ENCODE data around the gene PHACTR3.

PHACTR3 gene

DNA sequence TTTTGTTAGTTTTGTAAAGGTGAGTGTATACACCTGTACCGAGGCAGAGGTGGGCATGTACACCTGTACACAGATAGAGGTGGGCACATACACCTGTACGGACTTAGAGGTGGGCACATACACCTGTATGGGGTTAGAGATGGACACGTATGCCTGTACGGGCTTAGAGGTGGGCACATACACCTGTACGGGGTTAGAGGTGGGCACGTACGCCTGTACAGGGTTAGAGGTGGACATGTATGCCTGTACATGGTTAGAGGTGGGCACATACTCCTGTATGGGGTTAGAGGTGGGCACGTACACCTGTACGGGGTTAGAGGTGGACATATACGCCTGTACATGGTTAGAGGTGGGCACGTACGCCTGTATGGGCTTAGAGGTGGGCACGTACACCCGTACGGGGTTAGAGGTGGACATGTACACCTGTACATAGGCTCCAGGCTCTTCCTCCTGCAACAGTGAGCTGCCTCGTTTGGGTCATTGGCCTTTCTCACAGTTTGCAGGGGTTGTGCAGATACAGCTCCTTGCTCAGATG is 63.7 kb downstream of the PHACTR3 start:
- DNase-seq (ENCODE audit: extremely low read depth, low read depth) = no peak
- TF ChIP-seq, protein P1, sequence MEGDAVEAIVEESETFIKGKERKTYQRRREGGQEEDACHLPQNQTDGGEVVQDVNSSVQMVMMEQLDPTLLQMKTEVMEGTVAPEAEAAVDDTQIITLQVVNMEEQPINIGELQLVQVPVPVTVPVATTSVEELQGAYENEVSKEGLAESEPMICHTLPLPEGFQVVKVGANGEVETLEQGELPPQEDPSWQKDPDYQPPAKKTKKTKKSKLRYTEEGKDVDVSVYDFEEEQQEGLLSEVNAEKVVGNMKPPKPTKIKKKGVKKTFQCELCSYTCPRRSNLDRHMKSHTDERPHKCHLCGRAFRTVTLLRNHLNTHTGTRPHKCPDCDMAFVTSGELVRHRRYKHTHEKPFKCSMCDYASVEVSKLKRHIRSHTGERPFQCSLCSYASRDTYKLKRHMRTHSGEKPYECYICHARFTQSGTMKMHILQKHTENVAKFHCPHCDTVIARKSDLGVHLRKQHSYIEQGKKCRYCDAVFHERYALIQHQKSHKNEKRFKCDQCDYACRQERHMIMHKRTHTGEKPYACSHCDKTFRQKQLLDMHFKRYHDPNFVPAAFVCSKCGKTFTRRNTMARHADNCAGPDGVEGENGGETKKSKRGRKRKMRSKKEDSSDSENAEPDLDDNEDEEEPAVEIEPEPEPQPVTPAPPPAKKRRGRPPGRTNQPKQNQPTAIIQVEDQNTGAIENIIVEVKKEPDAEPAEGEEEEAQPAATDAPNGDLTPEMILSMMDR (IDR thresholded peaks at IDR 0.05; ENCODE audit: low read depth, low read length, missing control alignments) = no peak
- H3K4me3 ChIP-seq (replicated peaks; ENCODE audit: low read depth, low read length) = no peak overlapping the region

DNA sequence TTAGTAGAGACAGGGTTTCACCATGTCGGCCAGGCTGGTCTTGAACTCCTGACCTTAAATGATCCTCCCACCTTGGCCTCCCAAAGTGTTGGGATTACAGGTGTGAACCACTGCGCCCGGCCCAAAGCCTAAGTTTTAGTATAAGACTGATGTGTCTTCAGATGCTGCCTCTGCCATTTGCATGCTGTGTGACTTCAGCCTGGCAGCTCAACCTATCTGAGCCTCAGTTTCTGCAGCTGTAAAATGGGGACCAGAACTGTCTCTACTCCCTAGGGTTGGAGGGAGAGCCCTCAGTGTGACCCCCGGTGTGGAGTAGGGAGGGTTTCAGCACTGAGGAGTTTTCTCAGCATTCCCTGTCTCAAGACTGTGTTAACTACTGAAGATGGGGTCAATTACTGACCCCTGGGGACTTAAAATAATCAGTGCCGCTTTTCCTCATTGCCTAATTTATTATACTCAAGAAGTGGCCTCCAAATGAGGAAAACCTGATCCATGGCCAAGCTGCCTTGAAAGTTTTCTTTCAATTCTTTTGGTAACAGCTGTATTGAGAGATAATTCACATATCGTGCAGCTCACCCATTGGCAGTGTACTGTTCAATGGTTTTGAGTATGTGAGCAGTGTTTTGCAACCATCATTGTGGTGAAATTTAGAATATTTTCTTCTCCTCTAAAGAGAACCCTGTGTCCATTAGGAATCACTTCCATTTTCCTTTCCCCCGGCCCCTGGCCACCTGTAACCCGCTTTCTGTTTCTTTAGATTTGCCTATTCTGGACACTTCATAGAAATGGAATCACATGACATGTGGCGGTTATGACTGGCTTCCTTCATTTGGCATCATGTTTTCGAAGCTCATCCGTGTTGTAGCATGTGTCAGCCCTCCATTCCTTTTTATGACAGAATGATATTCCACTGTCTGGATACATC is 64.8 kb downstream of the PHACTR3 start:
- H3K4me3 ChIP-seq (replicated peaks; ENCODE audit: low read depth, low read length) = no peak overlapping the region
- no peak for DNase-seq (ENCODE audit: extremely low read depth, low read depth)
- TF ChIP-seq, protein P1 (IDR thresholded peaks at IDR 0.05; ENCODE audit: low read depth, low read length, missing control alignments) = no peak

DNA sequence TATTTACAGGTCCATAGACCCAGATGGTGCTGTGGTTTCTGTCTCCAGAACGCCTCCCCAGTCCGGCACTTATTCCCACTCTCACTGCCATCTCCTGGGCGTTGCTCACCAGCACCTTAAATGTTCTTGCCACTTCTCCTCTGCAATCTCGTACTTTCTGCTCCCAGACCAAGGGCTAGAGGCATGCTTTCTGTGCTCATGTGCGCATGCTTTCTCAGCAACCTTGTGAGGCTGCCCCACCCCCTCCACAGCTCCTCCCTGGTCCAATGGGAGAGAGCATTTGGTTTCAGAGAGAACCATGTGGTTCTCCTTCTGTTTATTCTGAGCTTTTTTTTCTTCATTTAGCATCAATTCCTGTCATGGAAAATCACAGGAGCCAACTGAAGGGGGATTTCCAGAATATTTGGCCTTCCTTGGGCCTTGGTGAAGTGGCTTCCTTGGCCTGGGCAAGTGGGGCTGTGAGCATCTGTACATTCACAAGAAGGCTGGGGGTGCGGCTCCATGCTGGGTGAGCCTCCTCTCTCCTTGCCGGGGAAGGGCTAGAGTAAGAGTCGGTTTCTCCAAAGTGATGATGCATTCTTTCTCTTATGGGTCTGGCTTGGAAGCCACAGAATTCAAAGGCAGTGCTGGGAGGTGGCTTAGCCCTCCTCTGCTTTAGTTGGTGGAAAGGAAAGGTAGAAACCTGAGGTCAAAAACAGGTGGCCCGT is 66.6 kb downstream of the PHACTR3 start:
- DNase-seq (ENCODE audit: extremely low read depth, low read depth) = no peak
- no peak overlapping the region for H3K4me3 ChIP-seq (replicated peaks; ENCODE audit: low read depth, low read length)
- TF ChIP-seq, protein P1 (IDR thresholded peaks at IDR 0.05; ENCODE audit: low read depth, low read length, missing control alignments) = no peak

DNA sequence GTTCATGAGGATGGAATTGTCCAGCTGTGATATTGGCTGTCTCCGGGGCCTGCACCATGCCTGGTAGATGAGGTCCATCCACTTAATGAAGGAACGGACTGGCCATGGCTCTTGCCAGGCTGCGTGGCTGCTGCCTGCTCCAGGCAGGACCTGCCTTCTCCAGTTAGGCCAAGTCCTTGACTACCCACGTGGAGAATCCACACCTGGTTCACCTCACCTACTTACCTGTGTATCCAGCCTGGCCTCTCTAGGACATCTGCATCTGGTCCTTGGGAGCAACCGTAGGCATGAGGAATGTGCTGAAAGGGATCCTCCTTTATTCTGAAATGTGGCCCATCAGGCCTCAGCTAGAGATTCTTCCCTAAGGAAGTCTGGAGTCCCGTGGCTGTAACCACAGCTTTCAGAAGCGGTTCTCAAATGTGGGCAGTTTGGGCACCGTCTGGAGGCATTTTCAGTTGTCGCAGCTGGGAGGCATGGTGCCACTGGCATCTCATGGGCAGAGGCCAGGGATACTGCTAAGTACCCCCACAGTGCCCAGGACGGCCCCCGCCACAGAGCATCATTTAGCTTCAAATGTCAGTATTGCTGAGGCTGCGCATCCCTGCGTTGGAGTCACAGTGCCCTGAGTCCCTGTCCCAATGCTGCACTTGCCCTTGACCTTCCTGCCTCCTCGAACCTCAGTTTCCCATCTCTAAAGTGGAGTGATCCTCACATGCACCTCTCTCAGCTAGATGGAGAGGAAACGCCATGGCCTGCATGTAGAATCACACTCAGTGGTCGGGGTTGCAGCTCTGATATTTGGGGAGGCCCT is 67.5 kb downstream of the PHACTR3 start:
- TF ChIP-seq, protein P1 (IDR thresholded peaks at IDR 0.05; ENCODE audit: low read depth, low read length, missing control alignments) = no peak
- no peak overlapping the region for H3K4me3 ChIP-seq (replicated peaks; ENCODE audit: low read depth, low read length)
- no peak for DNase-seq (ENCODE audit: extremely low read depth, low read depth)

DNA sequence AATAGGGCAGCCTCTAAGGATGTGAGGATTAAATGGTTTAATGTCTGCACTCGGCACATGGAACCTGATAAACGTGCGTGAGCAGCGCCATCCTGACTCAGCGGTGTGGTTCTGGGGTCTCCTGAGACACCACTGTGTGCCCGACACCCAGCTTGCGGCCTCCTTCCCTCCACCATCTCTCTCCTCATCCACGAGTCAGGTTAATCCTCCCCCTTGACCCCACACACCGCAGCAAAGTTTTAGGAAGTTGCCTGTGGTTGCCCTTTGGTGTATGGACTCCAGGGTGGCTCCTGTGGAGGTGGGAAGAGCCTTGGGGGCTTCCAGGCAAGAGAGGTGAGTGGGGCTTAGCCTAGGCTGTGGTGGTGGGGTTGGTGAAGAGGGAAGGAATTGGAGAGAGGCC is 68.2 kb downstream of the PHACTR3 start:
- H3K4me3 ChIP-seq (replicated peaks; ENCODE audit: low read depth, low read length) = no peak overlapping the region
- TF ChIP-seq, protein P1 (IDR thresholded peaks at IDR 0.05; ENCODE audit: low read depth, low read length, missing control alignments) = no peak
- DNase-seq (ENCODE audit: extremely low read depth, low read depth) = no peak

DNA sequence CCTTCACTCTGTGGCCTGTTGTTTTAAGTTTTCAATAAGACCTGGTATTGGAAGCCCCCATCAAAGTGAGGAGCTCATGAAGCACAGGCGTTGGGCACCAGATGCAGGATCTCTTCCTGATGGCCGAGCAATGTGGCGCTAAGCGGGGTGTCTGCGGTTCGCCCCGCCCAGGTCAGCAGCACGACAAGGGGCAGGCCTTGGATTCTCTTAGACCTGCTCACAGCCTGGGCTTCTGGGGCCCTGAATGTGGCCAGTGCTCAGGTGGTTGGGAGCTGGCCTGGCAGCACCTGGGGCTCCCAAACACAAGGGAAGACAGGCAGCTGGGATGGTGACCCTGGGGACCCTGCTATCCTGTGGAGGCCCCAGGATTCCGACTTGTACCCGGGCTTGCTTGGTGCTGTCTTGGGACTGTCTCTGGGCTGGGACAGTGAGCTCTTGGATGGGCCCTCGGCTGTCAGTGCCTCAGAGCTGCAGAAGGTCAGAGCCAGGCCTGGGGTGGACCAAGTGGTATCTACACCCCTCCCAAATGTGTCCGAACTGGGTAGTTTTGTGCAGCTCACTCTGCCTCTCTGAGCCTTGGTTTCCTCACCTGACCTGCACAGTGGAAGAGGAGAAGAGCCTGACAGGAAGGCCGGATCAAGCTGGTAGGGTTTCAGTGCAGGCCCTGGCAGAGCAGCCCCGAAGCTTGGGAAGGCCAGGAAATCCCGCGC is 69.1 kb downstream of the PHACTR3 start:
- no peak for DNase-seq (ENCODE audit: extremely low read depth, low read depth)
- H3K4me3 ChIP-seq (replicated peaks; ENCODE audit: low read depth, low read length) = no peak overlapping the region
- TF ChIP-seq, protein P1 (IDR thresholded peaks at IDR 0.05; ENCODE audit: low read depth, low read length, missing control alignments) = no peak

Measured in HFF-Myc (cell line).